HEK293 (cell line): ENCODE data around the gene ARMC7.

Source experiments
- EGR2 ChIP-seq: fragments of 450-650 bp; formaldehyde crosslinking; IDR thresholded peaks from 2 replicates; pipeline ENCODE4 v1.5.1; 2016; ENCODE audit warnings: low read depth, missing biosample characterization, missing genetic modification characterization
- FEZF1 ChIP-seq: fragments of 450-650 bp; formaldehyde crosslinking; IDR thresholded peaks from 2 replicates; pipeline ENCODE4 v1.5.1; 2016; ENCODE audit warnings: missing biosample characterization, missing genetic modification characterization
- HIC1 ChIP-seq: fragments of 450-650 bp; formaldehyde crosslinking; IDR thresholded peaks from 2 replicates; pipeline ENCODE4 v1.5.1; 2016; ENCODE audit warnings: missing biosample characterization, missing genetic modification characterization
- HOXC10 ChIP-seq: sonication (generic); formaldehyde crosslinking; IDR thresholded peaks from 2 replicates; pipeline ENCODE4 v1.8.1; 2023; ENCODE audit warnings: mild to moderate bottlenecking, missing genetic modification reagents
- KLF10 ChIP-seq: fragments of 450-650 bp; IDR thresholded peaks from 2 replicates; pipeline ENCODE4 v1.5.1; 2018; ENCODE audit warnings: missing biosample characterization, mild to moderate bottlenecking, missing genetic modification characterization
- KLF16 ChIP-seq: fragments of 450-650 bp; formaldehyde crosslinking; IDR thresholded peaks from 2 replicates; pipeline ENCODE4 v1.5.1; 2017; ENCODE audit warnings: missing biosample characterization, missing genetic modification characterization
- PRDM1 ChIP-seq: fragments of 450-650 bp; formaldehyde crosslinking; IDR thresholded peaks from 2 replicates; pipeline ENCODE4; 2016; ENCODE audit warnings: missing biosample characterization, missing genetic modification characterization
- PRDM4 ChIP-seq: fragments of 450-650 bp; formaldehyde crosslinking; IDR thresholded peaks from 2 replicates; pipeline ENCODE4 v1.5.1; 2017; ENCODE audit warnings: missing biosample characterization, missing genetic modification characterization
- SCRT2 ChIP-seq: fragments of 450-650 bp; formaldehyde crosslinking; IDR thresholded peaks from 2 replicates; pipeline ENCODE4 v1.5.1; 2016; ENCODE audit warnings: missing biosample characterization, missing genetic modification characterization
- SP2 ChIP-seq: fragments of 450-650 bp; formaldehyde crosslinking; IDR thresholded peaks from 2 replicates; pipeline ENCODE4 v1.5.1; 2016; ENCODE audit warnings: missing biosample characterization, missing genetic modification characterization
- SP3 ChIP-seq: fragments of 450-650 bp; formaldehyde crosslinking; IDR thresholded peaks from 2 replicates; pipeline ENCODE4 v1.5.1; 2016; ENCODE audit warnings: missing biosample characterization, missing genetic modification characterization
- SP7 ChIP-seq: fragments of 450-650 bp; formaldehyde crosslinking; IDR thresholded peaks from 2 replicates; pipeline ENCODE4 v1.5.1; 2016; ENCODE audit warnings: missing biosample characterization, missing genetic modification characterization
- ZBTB7A ChIP-seq: fragments of 450-650 bp; formaldehyde crosslinking; IDR thresholded peaks from 2 replicates; pipeline ENCODE4 v1.5.1; 2016; ENCODE audit warnings: low read depth, missing biosample characterization, missing genetic modification characterization
- ZNF10 ChIP-seq: fragments of 450-650 bp; formaldehyde crosslinking; IDR thresholded peaks from 2 replicates; pipeline ENCODE4 v1.5.1; 2017; ENCODE audit warnings: missing biosample characterization, missing genetic modification characterization
- ZNF112 ChIP-seq: fragments of 450-650 bp; formaldehyde crosslinking; IDR thresholded peaks from 2 replicates; pipeline ENCODE4 v1.5.0; 2017; ENCODE audit warnings: missing biosample characterization, missing genetic modification characterization
- ZNF138 ChIP-seq: fragments of 450-650 bp; formaldehyde crosslinking; IDR thresholded peaks from 2 replicates; pipeline ENCODE4 v1.5.1; 2016; ENCODE audit warnings: missing biosample characterization, missing genetic modification characterization, borderline replicate concordance
- ZNF146 ChIP-seq: fragments of 450-650 bp; formaldehyde crosslinking; IDR thresholded peaks from 2 replicates; pipeline ENCODE4 v1.5.1; 2016; ENCODE audit warnings: missing biosample characterization, missing genetic modification characterization
- ZNF175 ChIP-seq: fragments of 450-650 bp; formaldehyde crosslinking; IDR thresholded peaks from 2 replicates; pipeline ENCODE4 v1.5.1; 2016; ENCODE audit warnings: missing biosample characterization, missing genetic modification characterization
- ZNF184 ChIP-seq: fragments of 450-650 bp; IDR thresholded peaks from 2 replicates; pipeline ENCODE4 v1.5.1; 2018; ENCODE audit warnings: missing biosample characterization, mild to moderate bottlenecking, missing genetic modification characterization
- ZNF280C ChIP-seq: fragments of 450-650 bp; formaldehyde crosslinking; IDR thresholded peaks from 2 replicates; pipeline ENCODE4 v1.5.1; 2016; ENCODE audit warnings: missing biosample characterization, missing genetic modification characterization
- ZNF292 ChIP-seq: fragments of 450-650 bp; formaldehyde crosslinking; IDR thresholded peaks from 2 replicates; pipeline ENCODE4 v1.5.1; 2016; ENCODE audit warnings: low read depth, missing biosample characterization, missing genetic modification characterization, borderline replicate concordance
- ZNF302 ChIP-seq: fragments of 450-650 bp; formaldehyde crosslinking; IDR thresholded peaks from 2 replicates; pipeline ENCODE4 v1.5.1; 2016; ENCODE audit warnings: missing biosample characterization, missing genetic modification characterization, low read depth
- ZNF335 ChIP-seq: fragments of 450-650 bp; formaldehyde crosslinking; conservative IDR thresholded peaks from 2 replicates; pipeline ENCODE4 v1.5.1; 2016; ENCODE audit warnings: missing biosample characterization, missing genetic modification characterization
- ZNF37A ChIP-seq: fragments of 450-650 bp; IDR thresholded peaks from 2 replicates; pipeline ENCODE4 v1.5.1; 2018; ENCODE audit warnings: missing biosample characterization, missing genetic modification characterization
- ZNF48 ChIP-seq: fragments of 450-650 bp; formaldehyde crosslinking; IDR thresholded peaks from 2 replicates; pipeline ENCODE4 v1.5.1; 2016; ENCODE audit warnings: missing biosample characterization, missing genetic modification characterization
- ZNF521 ChIP-seq: fragments of 450-650 bp; formaldehyde crosslinking; IDR thresholded peaks from 2 replicates; pipeline ENCODE4 v1.5.1; 2017; ENCODE audit warnings: missing biosample characterization, mild to moderate bottlenecking, missing genetic modification characterization
- ZNF544 ChIP-seq: fragments of 450-650 bp; formaldehyde crosslinking; IDR thresholded peaks from 2 replicates; pipeline ENCODE4 v1.5.0; 2017; ENCODE audit warnings: missing biosample characterization, missing genetic modification characterization
- ZNF600 ChIP-seq: fragments of 450-650 bp; formaldehyde crosslinking; IDR thresholded peaks from 2 replicates; pipeline ENCODE4 v1.5.1; 2016; ENCODE audit warnings: missing biosample characterization, missing genetic modification characterization
- ZNF610 ChIP-seq: fragments of 450-650 bp; formaldehyde crosslinking; IDR thresholded peaks from 2 replicates; pipeline ENCODE4 v1.5.1; 2016; ENCODE audit warnings: missing biosample characterization, missing genetic modification characterization, borderline replicate concordance
- ZNF621 ChIP-seq: fragments of 450-650 bp; formaldehyde crosslinking; IDR thresholded peaks from 2 replicates; pipeline ENCODE4 v1.5.1; 2017; ENCODE audit warnings: missing biosample characterization, missing genetic modification characterization
- ZNF791 ChIP-seq: fragments of 450-650 bp; formaldehyde crosslinking; IDR thresholded peaks from 2 replicates; pipeline ENCODE4 v1.5.1; 2016; ENCODE audit warnings: missing biosample characterization, missing genetic modification characterization

Gene ARMC7

GRCh38 chr17:75154195-75155106 lies 44.7 kb downstream of the ARMC7 start, which contains the start of gene JPT1 (continued):
- TF ChIP-seq ZNF335 (tag by site-specific recombination) (peak; percentile 68), ZBTB7A (tag by site-specific recombination) (peak; percentile 39; the same call in 1 of the 2 replicates), ZNF184 (tag by site-specific recombination) (no peak; the same call in 1 of the 2 replicates), SP7 (peak; percentile 55), ZNF138 (tag by site-specific recombination) (no peak), ZNF600 (tag by site-specific recombination) (peak; percentile 68), ZNF621 (no peak), HIC1 (tag by site-specific recombination) (no peak), ZNF610 (tag by site-specific recombination) (no peak), FEZF1 (tag by site-specific recombination) (no peak), PRDM1 (tag by site-specific recombination) (0 out of 2 replicates have a peak, but pooled peaks have one; percentile 5), ZNF292 (tag by site-specific recombination) (no peak), KLF10 (tag by site-specific recombination) (peak; percentile 52; the same call in 1 of the 2 replicates), ZNF146 (tag by site-specific recombination) (0 out of 2 replicates have a peak, but pooled peaks have one; percentile 24), ZNF10 (0 out of 2 replicates have a peak, but pooled peaks have one; percentile 37), SP3 (tag by site-specific recombination) (peak; percentile 94), KLF16 (tag by site-specific recombination) (peak; percentile 72), EGR2 (tag by site-specific recombination) (no peak), SCRT2 (peak; percentile 96), PRDM4 (no peak), ZNF112 (tag by site-specific recombination) (no peak), ZNF175 (no peak), ZNF37A (tag by site-specific recombination) (no peak), ZNF302 (no peak), ZNF791 (tag by site-specific recombination) (no peak), SP2 (peak; percentile 99), ZNF521 (tag by site-specific recombination) (no peak), HOXC10 (CRISPR knock-in tag) (no peak), ZNF48 (tag by site-specific recombination) (no peak), ZNF544 (tag by site-specific recombination) (no peak), ZNF280C (tag by site-specific recombination) (no peak)
